Measurements from ENCODE around the gene BTBD9.

BTBD9 gene

GRCh38 chr6:38552121-38552520 is 87.6 kb downstream of the BTBD9 start:
- peak; percentile 32 for DNase-seq

- no peak for DNase-seq
Measured at GRCh38 chr6:38549795-38550194, 89.9 kb downstream of the BTBD9 start.

DNA sequence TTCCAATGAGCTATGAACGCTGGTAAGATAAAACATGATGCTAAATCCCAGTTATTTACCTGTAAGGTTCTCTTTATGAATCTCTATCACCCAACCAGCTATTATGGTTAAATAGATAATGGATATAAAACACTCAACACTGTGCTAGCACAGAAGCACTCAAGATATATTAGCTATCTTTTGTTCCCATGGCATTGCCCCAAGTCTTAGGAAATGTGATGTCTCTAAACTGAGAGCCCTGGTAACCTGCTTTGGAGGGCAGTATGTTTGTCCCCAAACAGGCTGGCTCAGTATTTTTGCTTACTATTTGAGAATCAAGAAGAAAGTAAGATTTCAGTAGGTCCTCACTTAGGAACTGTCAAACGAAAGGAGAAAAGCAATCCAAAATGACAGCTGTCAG is 90.5 kb downstream of the BTBD9 start:
- DNase-seq, result no peak

GRCh38 chr6:38543022-38543421 is 96.7 kb downstream of the BTBD9 start:
- no peak for DNase-seq

DNA sequence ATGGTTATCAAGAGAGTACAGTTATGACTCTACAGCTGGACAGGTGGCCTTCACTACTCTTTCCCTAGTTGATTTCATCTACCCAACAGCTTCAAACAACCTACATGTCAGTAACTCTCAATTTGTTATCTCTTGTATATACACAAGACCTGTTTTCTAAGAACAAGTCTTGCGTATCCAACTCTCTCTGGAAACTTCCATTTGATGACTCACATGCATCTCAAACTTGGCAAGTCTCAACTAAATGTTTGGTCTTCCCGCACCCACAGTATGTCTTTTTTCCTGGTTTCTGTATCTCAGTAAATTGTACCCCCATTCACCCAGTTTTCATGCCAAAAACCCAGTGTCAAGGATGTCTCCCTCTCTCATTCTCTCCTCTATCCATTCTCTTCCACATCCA is 97.7 kb downstream of the BTBD9 start:
- DNase-seq, result no peak

DNA sequence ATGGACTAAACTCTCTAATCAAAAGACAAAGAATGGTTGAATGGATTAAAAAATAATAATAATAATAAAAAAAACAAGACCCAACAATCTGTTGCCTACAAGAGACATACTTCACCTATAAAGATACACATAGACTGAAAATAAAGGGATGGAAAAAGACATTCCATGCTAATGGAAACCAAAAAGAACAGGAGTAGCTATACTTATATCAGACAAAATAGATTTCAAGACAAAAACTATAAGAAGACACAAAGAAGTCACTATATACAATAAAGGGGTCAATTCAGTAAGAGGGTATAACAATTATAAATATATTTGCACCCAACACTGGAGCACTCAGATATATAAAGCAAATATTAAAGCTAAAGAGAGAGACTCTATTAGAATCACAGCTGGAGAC is 106.7 kb downstream of the BTBD9 start:
- no peak for DNase-seq

DNA sequence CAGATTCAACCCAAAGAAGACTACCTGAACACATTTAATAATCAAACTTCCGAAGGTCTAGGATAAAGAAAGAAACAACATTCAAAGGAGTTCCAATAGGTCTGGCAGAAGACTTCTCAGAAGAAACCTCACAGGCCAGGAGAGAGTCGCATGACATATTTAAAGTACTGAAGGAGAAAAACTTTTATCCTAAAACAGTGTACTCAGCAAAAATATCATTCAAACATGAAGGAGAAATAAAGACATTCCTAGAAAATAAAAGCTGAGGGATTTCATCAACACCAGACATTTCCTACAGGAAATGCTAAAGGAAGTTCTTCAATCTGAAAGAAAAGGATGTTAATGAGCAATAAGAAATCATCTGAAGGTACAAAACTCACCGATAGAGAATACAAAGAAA is 108.6 kb downstream of the BTBD9 start:
- DNase-seq, result no peak

- DNase-seq, result no peak
Measured at GRCh38 chr6:38528196-38528965, 111.3 kb downstream of the BTBD9 start.

DNA sequence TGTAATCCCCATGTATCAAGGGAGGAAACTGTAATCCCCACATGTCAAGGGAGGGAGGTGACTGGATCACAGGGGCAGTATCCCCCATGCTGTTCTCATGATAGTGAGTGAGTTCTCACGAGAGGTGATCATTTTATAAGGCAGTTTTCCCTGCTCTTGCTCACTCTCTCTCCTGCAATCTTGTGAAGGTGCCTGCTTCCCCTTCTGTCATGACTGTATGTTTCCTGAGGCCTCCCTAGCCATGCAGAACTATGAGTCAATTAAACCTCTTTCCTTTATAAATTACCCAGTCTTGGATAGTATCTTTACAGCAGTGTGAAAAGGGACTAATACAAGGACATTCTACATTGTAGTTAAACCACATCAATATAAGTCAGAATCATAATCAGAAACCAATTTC is 112.4 kb downstream of the BTBD9 start:
- no peak for DNase-seq

- no peak for DNase-seq
Measured at GRCh38 chr6:38525888-38526287, 113.8 kb downstream of the BTBD9 start.

DNA sequence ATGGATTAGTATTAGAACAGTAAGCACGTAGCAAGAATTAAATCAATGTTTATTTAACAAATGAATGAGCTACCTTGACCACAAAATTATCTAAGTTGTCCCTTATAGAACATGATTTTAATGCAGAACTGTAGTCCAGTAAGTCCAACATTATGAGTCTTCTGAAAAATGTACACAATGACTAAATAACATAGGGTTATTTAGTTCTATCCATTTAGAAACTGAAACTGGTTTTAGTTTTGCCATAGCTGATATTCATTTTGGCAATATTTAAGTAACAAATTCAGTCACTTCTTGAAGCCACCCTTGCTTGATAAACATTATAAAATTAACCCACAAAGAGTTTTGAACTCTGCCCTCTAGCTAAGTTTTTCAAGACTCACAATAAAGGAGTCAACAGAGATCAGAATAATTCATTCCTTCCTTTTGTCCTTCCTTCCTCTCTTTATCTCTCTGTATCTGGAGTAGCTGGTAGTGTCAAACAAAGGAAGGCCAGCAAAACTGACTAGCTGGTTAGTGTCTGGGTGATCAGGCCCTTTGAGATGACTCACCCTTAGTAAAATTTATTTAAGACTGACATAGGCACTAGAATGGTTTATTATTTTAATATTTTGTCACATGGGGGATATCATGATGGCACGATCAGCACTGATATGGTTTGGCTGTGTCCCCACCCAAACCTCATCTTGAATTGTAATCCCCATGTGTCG is 115.1 kb downstream of the BTBD9 start:
- DNase-seq, result no peak

- no peak for DNase-seq
Measured at GRCh38 chr6:38522322-38522721, 117.4 kb downstream of the BTBD9 start.

DNA sequence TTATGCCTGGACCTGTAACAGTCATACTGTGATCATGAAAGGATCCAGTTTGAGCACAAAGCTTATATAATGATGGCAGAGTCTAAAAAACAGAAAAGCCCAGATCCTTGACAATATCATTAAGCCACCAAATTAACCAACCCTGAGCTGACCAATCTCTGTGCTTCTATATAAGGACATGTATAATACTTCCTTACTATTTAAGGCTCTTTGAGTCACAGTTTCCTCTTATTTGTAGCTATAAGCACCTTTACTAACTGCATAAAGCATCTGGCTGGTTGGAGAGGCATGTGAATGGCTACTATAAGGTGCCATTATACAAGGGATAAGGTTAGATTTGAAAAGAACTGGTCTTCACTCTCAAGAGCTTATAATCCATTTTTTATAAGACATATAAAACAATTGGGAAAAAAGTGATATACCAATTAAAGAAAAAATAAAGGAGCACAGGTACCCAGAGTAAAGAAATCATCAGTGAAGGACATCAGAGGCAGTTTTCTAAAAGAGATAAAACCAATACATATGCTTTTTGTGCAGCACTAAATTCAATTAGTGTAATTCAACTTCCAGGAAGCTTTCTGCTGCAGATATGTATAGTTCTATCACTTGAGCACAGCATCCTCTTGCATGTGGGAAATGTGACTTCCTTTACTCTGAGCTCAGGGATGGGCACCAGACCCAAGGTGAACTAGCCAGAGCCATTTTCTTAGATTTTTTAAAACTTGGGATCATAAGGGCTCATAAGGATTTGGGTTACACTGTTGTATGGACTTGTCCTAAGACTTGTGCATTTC is 121.0 kb downstream of the BTBD9 start:
- DNase-seq, result no peak

DNA sequence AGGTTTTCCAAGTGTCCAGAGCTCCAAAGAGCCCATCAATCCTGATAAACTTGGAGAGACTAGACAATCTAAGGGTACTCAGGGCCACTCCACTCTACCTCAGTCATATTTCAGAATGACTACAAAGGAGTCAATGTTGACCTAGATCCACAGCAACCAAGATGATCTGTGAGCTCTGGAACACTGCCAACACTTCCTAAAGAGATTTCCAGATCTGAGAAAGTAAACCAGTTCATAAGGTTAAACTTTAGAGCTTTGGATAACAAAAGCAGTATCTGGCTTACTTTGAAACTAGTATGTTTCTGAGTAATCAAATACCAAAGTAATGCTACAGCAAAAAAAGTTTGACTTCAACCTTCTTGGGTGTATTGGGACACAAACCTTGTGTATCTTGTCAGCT is 122.7 kb downstream of the BTBD9 start:
- DNase-seq, result no peak

- DNase-seq, result no peak
Measured at GRCh38 chr6:38514399-38514798, 125.3 kb downstream of the BTBD9 start.

GRCh38 chr6:38512211-38512610 is 127.5 kb downstream of the BTBD9 start:
- DNase-seq, result no peak

DNA sequence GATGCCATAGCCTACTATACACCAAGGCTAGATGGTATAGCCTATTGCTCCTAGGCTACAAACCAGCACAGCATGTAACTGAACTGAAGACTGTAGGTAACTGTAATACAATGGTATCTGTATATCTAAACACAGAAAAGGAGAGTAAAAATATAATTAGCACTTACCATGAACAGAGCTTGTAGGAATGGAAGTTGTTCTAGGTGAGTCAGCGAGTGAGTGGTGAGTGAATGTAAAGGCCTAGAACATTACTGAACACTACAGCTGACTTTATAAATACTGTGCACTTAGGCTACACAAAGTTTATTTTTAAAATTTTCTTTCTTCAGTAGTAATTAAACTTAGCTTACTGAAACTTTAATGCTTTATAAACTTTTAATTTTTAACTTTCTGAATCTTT is 129.5 kb downstream of the BTBD9 start:
- DNase-seq, result no peak

GRCh38 chr6:38509713-38510112 is 130.0 kb downstream of the BTBD9 start:
- no peak for DNase-seq

DNA sequence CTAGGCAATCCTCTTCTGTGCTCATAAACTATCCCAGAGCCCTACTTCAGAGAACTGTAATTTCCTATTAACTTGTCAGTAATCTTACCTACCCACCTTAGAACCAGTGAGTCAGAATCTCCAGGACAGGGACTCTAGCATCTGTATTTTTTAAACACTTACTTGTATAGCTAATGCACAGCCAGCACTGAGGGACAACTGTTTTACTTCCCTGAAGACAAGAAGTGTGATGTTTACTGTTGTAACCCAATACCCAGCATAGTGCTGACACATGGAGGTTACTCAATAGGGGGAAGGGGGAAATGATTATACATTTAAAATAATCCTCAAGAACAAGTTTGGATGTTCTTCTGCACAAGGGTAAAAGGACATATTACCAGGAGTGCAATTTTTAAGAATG is 130.8 kb downstream of the BTBD9 start:
- DNase-seq, result no peak

DNA sequence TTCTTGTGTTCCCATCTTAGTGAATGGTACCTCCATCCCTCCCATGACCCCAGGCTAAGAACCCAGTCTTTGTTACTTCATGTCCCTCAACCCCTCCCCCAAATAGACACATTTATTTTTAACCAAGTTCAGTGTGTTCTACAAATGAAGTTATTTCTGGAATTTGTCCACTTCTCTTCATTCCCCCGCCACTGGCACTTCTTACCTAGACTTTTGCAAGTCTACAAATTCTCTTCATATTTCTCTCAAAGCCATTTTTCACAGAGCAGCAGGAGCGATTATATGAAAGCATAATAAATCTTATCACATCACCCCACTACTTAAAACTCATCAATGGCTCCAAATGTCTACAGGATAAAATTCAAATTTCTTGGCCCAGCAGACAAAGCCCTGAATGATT is 131.4 kb downstream of the BTBD9 start:
- no peak for DNase-seq

- no peak for DNase-seq
Measured at GRCh38 chr6:38507173-38507572, 132.6 kb downstream of the BTBD9 start.

GRCh38 chr6:38505826-38506225 is 133.9 kb downstream of the BTBD9 start:
- no peak for DNase-seq

DNA sequence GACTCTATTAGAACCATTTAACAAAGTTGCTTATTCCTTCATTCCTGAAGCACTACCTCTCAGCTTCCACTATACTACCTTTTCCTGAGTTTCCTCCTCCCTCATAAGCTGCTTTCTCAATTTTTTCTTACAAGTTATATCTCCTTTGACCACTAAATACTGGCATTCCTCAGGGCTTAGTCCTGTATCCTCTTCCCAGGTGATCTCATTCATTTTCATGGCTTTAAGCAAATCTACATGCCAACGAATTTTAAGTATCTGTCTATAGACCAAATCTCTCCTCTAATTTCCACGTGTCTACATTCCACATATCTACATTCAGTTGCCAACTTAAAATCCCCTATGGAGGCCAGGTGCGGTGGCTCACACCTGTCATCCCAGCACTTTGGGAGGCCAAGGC is 134.7 kb downstream of the BTBD9 start:
- no peak for DNase-seq

All from KG1 (cell line).